Activated CD8-positive, alpha-beta T cell treated with anti-CD3 and anti-CD28 coated beads, Interleukin-2, amount 10 ng/mL, durations not matched to agents 7 days and 5 days (primary cell): ENCODE measurements around the gene TNP1. TPM values are rescaled to one million over a fixed set of nuclear protein-coding genes. Genes with fewer than 3 reads are reported as not detected.
A peak's percentile ranks its signal among the peaks of the same experiment; 100 is the strongest.

ENCODE experiments used
- ATAC-seq: fragments of 150-1000 bp; cut with Tn5 transposase; one replicate; pipeline ENCODE4 v1.10.0; 2021; ENCODE audit warnings: moderate library complexity
- CTCF ChIA-PET: fragments of 350-600 bp; sonication (Branson Sonifier 250); formaldehyde crosslinking; loops from one replicate; lab custom pipeline; 2021; ENCODE audit warnings: antibody characterized with exemption; lab: Charles Lee
- POLR2A ChIA-PET: fragments of 350-600 bp; sonication (Branson Sonifier 250); formaldehyde crosslinking; loops from one replicate; lab custom pipeline; 2021; ENCODE audit warnings: antibody characterized with exemption; lab: Charles Lee
- DNase-seq: peaks from one replicate; pipeline ENCODE4 v3.0.0-alpha.2; 2020
- H3K27ac Mint-ChIP-seq: one replicate; pipeline ENCODE4 v1.8.0; 2021; ENCODE audit warnings: mild to moderate bottlenecking, mixed read lengths
- H3K27me3 Mint-ChIP-seq: one replicate; pipeline ENCODE4 v1.8.0; 2021; ENCODE audit warnings: low read depth, mixed read lengths
- H3K36me3 Mint-ChIP-seq: one replicate; pipeline ENCODE4 v1.8.0; 2021; ENCODE audit warnings: low read depth, mixed read lengths
- H3K4me1 Mint-ChIP-seq: one replicate; pipeline ENCODE4 v1.8.0; 2021; ENCODE audit warnings: low read depth, mixed read lengths
- H3K4me3 Mint-ChIP-seq: one replicate; pipeline ENCODE4 v1.8.0; 2021; ENCODE audit warnings: mild to moderate bottlenecking, mixed read lengths
- H3K9me3 Mint-ChIP-seq: one replicate; pipeline ENCODE4 v1.8.0; 2022; ENCODE audit warnings: mixed read lengths; ENCODE audit not compliant: insufficient read depth
- total RNA-seq, 2 experiments: library from RNA; stranded (reverse); gene quantifications; one replicate each; pipeline ENCODE4 v1.2.3, GENCODE V29; 2021

Gene TNP1
- total RNA-seq, 2 experiments from 2014 or later: not detected

DNA sequence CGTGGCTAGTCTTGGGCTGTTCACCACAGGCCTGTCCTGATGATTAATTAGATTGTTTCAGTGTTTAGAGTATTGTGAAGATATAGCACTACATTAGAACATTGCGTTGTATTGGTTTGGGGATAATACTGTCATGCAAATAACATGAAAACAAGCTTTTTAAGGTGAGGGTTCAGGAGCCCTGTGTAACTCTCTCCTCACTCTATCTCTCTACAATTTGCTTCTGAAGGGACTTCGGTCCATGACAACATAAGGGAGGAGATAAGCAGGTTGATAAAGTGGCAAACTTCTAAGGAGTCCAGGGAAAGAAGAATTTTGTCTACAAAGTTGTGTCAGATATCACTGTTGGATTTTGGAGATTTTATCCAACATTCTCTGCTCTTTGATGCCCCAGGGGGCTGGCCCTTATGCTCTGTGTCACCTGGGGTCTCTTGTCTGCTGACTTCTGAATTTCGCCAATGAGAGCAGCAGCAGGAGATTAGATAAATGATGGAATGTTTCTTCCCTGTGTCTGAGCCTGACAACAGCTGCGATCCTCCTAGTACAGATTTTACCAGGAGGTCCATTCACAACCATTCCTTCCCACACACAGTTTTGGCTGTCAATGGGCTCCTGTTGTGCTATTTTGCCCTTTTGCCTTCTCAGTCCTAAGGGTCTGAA, 3.3 kb downstream of the TNP1 start:
- ChIA-PET POLR2A (no interaction called here), CTCF (interaction anchor here (2.1 kb wide), 1 partner anchor 10 kb away, joined by 6 read pairs; no protein-coding TSS in a partner anchor)
- Mint-ChIP-seq H3K4me3 (no peak overlapping the region), H3K36me3 (no peaks in the 10 kb centered on the region), H3K4me1 (peaks cover 36% of the 10 kb centered on the region), H3K27ac (peak overlapping the region; percentile 85), H3K27me3 (peaks cover 7% of the 10 kb centered on the region), H3K9me3 (no peaks in the 10 kb centered on the region)
- DNase-seq: no peak
- no peak for ATAC-seq

DNA sequence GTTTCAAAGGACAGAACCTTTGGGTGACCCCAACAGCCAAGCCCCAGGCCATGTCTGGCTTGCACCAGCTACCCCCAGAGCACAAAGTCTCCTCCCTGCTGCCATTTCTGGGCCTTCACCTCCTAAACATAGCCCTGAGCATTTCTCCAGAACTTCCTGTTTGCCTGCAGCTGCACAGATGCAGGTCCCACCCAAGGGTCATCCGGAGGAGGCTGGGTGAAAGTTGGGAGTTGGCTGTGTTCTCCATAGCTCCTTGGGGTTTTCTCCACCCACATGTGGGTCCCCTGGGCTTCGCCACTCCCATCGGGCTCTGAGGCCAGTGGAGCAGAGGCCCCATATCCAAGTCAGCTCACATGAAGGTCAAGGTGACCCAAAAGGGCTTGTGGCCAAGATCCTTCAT, 4.3 kb downstream of the TNP1 start:
- CTCF ChIA-PET: no interaction called here
- POLR2A ChIA-PET: interaction anchor here (0.6 kb wide), 1 partner anchor 430 kb away, joined by 3 read pairs; no protein-coding TSS in a partner anchor

DNA sequence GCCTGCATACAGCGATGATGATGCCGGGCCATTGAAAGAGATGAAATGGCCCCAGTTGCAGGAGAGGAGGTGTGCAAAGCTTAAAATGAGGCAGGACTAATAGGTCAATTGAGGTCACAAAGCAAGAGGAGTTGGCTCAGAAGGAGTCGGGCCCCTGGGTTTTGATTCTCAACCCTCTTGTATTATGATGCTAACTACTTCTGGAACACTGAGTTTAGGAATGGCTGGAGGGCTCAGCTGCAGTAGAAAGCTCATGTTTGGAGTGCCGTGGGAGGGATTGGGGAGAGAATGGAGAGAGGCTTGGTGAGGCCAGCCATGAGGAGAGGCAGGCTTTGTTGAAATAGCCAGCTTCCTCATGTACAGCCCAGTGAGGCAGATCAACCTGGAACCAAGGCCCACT, 4.8 kb downstream of the TNP1 start:
- H3K27me3 Mint-ChIP-seq: peaks cover 2% of the 10 kb centered on the region
- ATAC-seq (no peak), DNase-seq (no peak)
- peaks cover 43% of the 10 kb centered on the region for H3K4me1 Mint-ChIP-seq
- no peaks in the 10 kb centered on the region for H3K36me3 Mint-ChIP-seq
- POLR2A ChIA-PET: interaction anchor here (0.6 kb wide), 1 partner anchor 429 kb away, joined by 3 read pairs; no protein-coding TSS in a partner anchor
- H3K4me3 Mint-ChIP-seq: no peak overlapping the region
- CTCF ChIA-PET: no interaction called here
- no peak overlapping the region for H3K27ac Mint-ChIP-seq
- H3K9me3 Mint-ChIP-seq: no peaks in the 10 kb centered on the region

More for the DNA sequence above, 4.3 kb downstream of the TNP1 start:
- Mint-ChIP-seq H3K4me1 (peaks cover 40% of the 10 kb centered on the region), H3K27ac (no peak overlapping the region), H3K27me3 (peaks cover 2% of the 10 kb centered on the region), H3K4me3 (no peak overlapping the region), H3K36me3 (no peaks in the 10 kb centered on the region), H3K9me3 (no peaks in the 10 kb centered on the region)
- DNase-seq (no peak), ATAC-seq (no peak)

DNA sequence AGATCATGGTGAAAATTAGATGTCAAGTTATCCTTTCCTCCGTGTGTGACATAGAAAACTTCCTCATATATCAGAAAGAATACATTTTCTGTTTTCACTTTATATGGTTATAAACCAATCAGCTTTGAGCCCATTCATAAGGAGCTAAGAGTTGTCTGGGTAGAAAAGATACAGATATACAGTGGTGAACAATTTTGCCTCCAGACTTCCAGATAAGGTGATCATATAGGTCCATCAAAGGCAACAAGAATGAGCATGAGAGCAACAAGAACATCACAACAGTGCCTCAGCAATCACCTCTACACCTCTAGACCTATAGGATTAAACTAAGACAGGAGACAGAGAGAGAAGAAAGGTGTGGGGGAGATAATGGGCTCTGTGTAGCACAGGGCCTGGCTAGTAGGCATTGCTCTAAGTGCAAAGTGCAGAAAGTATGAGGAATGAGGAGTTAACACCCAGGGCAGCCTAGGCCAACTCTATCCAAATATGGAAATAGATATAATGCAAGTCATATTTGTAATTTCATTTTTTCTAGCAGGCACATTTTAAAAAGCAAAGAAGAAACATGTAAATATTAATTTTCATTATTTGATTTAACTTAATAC, 8.3 kb downstream of the TNP1 start:
- ChIA-PET POLR2A (no interaction called here), CTCF (no interaction called here)
- Mint-ChIP-seq H3K4me3 (no peak overlapping the region), H3K27me3 (peaks cover 12% of the 10 kb centered on the region), H3K27ac (no peak overlapping the region), H3K36me3 (no peaks in the 10 kb centered on the region), H3K4me1 (peaks cover 14% of the 10 kb centered on the region), H3K9me3 (no peaks in the 10 kb centered on the region)
- no peak for DNase-seq
- no peak for ATAC-seq

DNA sequence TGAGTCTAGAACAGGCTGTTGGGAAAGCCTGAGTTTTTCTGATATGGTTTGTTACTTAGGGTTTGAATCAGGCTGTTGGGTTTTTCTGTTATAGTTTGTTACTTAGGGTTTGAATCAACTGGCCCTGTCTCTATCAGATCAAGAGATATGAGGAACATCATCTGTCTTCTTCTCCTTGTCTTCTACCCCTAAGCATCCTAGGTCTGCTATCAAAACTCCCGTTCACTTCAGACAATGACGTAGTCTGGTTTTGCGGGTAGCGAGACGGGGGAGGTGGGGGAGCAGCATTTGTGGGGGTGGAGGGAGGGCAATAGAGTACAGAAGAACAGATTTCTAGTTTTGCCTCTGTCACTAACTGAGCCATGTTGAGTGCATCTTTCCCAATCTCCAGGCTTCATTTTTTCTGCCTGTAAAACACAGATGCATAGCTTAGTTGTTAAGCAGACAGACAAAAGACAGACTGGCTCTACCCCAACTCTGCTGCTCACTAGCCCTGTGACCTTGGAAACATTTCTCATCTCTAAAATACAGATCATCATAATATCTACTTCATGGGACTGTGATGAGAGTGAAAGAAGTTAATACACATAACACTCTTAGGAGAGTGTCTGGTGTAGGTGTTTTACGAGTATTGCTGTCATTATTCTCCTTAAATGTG, 9.1 kb downstream of the TNP1 start:
- peak; percentile 34 for DNase-seq
- POLR2A ChIA-PET: no interaction called here
- ATAC-seq: peak; percentile 46
- CTCF ChIA-PET: no interaction called here
- H3K27me3 Mint-ChIP-seq: peaks cover 13% of the 10 kb centered on the region
- no peaks in the 10 kb centered on the region for H3K36me3 Mint-ChIP-seq
- H3K27ac Mint-ChIP-seq: peak overlapping the region; percentile 63
- peaks cover 14% of the 10 kb centered on the region for H3K4me1 Mint-ChIP-seq
- no peak overlapping the region for H3K4me3 Mint-ChIP-seq
- H3K9me3 Mint-ChIP-seq: no peaks in the 10 kb centered on the region

DNA sequence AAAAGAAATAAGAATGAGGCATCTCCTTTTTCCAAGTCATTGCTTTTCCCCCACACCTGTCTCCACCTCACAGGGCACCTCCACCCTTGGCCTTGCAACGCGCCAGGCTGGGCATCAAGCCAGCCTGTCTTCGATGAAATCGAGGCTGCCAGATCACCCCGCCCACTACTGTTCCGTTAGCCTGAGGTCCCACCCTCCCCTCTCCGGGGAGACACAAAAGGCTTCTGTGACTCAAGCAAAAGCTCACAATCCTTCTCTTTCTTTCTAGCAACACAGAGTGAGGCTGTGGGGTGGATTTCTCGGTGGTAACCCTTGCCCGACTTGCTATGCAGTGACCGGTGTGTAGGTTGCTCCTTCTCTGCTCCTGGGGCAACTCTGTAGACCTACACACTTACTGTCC, 9.9 kb downstream of the TNP1 start:
- POLR2A ChIA-PET: no interaction called here
- H3K4me3 Mint-ChIP-seq: no peak overlapping the region
- ATAC-seq: peak; percentile 41
- no peaks in the 10 kb centered on the region for H3K36me3 Mint-ChIP-seq
- DNase-seq: peak; percentile 26
- no peaks in the 10 kb centered on the region for H3K9me3 Mint-ChIP-seq
- H3K4me1 Mint-ChIP-seq: peaks cover 14% of the 10 kb centered on the region
- H3K27ac Mint-ChIP-seq: peak overlapping the region; percentile 63
- H3K27me3 Mint-ChIP-seq: peaks cover 13% of the 10 kb centered on the region
- CTCF ChIA-PET: no interaction called here

DNA sequence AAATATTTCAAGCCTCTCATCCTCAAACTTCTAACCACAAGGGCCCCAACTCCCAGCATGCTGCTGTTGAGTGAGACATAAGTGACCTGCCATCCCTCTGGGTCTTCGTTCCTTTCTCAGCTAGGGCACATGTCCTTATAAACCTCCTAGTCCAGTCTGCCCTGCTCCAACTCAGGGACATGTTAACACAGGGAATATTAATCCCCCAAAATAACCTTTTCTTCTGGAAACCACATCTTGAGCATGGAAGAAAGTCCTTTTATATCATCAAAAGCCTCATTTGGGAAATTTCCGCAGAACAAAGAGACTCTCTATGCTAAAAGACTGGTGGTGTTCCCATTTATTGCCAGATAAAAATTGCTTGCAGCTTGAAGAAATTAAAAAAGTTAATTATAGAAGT, 14.4 kb downstream of the TNP1 start:
- no peak overlapping the region for H3K27ac Mint-ChIP-seq
- ChIA-PET POLR2A (no interaction called here), CTCF (no interaction called here)
- no peaks in the 10 kb centered on the region for H3K36me3 Mint-ChIP-seq
- DNase-seq (no peak), ATAC-seq (no peak)
- no peaks in the 10 kb centered on the region for H3K9me3 Mint-ChIP-seq
- H3K4me1 Mint-ChIP-seq: peaks cover 8% of the 10 kb centered on the region
- H3K27me3 Mint-ChIP-seq: peaks cover 13% of the 10 kb centered on the region
- H3K4me3 Mint-ChIP-seq: no peak overlapping the region

DNA sequence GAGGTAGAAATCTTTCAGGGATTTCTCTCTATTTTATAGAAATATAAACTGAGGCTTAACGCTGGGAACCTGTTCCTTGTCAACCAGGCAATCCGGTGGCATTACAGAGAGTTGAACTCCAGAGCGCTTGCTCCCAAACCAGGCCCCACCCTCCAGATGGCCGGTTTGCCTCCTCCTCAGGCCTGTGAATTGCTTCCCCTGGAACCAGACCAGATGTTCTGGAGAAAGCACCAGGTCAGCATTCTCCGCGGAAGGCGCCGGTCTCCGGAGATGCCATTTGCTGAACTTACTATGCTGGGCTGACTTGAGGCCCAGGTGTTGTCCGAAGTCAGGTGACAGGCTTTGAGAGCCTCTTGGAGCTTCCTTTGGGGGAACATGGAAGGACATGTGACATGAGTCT, 17.2 kb downstream of the TNP1 start:
- Mint-ChIP-seq H3K36me3 (no peaks in the 10 kb centered on the region), H3K9me3 (no peaks in the 10 kb centered on the region), H3K27me3 (peaks cover 23% of the 10 kb centered on the region), H3K4me3 (no peak overlapping the region), H3K4me1 (peaks cover 2% of the 10 kb centered on the region), H3K27ac (no peak overlapping the region)
- ChIA-PET POLR2A (no interaction called here), CTCF (no interaction called here)
- DNase-seq (no peak), ATAC-seq (no peak)

DNA sequence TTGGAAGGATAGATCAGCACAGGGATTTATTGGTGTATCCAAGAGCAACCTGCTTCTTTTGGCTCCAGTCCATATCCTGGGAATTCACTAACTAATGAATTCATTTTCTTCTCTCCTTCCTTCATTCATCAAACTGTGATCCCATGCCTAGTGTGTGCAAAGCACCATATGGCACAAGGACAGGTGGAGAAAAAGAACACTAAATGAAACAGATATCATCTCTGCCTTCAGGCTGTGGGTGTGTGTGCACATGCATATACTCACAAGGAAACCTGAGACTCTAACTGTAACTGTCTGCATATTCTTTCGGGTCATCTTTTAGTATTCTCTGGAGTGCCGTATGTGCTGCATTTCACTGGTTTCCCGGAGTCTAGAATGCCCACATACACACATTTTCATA, 20.2 kb downstream of the TNP1 start:
- H3K27me3 Mint-ChIP-seq: peaks cover 32% of the 10 kb centered on the region
- H3K4me1 Mint-ChIP-seq: peaks cover 6% of the 10 kb centered on the region
- no peak overlapping the region for H3K27ac Mint-ChIP-seq
- DNase-seq (no peak), ATAC-seq (no peak)
- H3K36me3 Mint-ChIP-seq: no peaks in the 10 kb centered on the region
- no peak overlapping the region for H3K4me3 Mint-ChIP-seq
- ChIA-PET POLR2A (no interaction called here), CTCF (no interaction called here)
- no peaks in the 10 kb centered on the region for H3K9me3 Mint-ChIP-seq

DNA sequence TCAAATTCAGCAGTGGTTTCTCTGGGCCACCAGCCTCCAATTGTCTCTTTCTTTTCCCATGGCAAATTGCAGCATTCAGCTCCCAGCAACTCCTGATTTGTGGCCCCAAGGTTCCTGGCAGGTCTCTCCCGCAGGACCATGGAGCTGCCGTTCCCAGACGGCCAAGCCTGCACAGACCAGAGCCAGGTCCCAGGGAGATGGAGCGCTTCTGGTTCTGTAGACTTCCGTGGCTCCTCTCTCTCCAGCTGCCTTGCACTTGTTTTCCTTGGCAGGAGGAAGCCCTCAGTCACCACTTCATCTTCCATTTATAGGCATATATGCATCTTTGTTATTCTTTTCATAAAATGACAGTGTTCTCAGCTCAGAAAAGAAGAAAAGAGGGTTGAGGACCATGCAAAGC, 21.7 kb downstream of the TNP1 start:
- no peak for ATAC-seq
- peaks cover 36% of the 10 kb centered on the region for H3K27me3 Mint-ChIP-seq
- ChIA-PET CTCF (no interaction called here), POLR2A (no interaction called here)
- peaks cover 6% of the 10 kb centered on the region for H3K4me1 Mint-ChIP-seq
- no peak overlapping the region for H3K4me3 Mint-ChIP-seq
- DNase-seq: no peak
- H3K9me3 Mint-ChIP-seq: no peaks in the 10 kb centered on the region
- H3K36me3 Mint-ChIP-seq: no peaks in the 10 kb centered on the region
- no peak overlapping the region for H3K27ac Mint-ChIP-seq

DNA sequence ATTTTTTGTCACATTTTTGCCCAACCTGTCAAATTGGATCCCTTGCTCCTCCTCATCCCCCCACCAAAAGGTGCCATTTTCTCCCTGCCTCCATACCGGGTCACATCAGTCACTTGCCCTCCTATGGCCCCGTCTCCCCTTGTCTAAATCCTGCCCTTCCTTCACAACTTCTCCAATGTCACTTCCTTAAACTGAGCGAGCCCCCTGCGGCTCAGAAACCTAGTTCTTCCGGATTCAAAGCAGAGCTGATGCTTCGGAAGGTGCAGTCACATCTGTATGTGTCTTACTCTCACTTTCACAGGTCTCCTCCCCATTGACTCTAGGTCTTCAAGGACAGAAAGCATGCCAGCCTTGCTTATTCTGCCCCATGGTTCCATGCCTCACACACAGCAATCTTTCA, 22.1 kb downstream of the TNP1 start:
- no peak for DNase-seq
- Mint-ChIP-seq H3K4me1 (peaks cover 6% of the 10 kb centered on the region), H3K4me3 (no peak overlapping the region), H3K36me3 (no peaks in the 10 kb centered on the region), H3K27ac (no peak overlapping the region), H3K9me3 (no peaks in the 10 kb centered on the region), H3K27me3 (peaks cover 36% of the 10 kb centered on the region)
- CTCF ChIA-PET: no interaction called here
- POLR2A ChIA-PET: no interaction called here
- no peak for ATAC-seq

DNA sequence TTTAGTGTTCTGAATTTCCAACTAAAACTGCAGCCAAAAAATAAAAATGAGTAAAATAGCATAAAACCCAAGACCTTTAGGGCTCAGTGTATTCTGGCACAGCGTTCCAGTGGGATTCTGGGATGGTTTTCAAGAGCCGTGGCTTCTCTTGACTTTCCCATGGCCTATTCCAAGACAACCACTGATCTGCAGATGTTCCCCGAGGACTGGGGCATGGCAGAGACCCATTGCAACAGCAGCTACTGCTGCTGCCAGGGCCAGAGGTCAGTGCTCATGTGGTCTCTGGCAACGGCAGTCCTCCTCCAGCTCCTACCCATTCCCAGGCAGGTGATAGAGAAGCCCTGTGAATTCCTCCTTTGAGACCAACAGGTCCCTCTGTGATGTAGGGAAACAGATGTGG, 26.8 kb downstream of the TNP1 start:
- ChIA-PET CTCF (no interaction called here), POLR2A (no interaction called here)
- DNase-seq: no peak
- no peak overlapping the region for H3K27ac Mint-ChIP-seq
- H3K9me3 Mint-ChIP-seq: no peaks in the 10 kb centered on the region
- no peaks in the 10 kb centered on the region for H3K36me3 Mint-ChIP-seq
- H3K27me3 Mint-ChIP-seq: peaks cover 38% of the 10 kb centered on the region
- H3K4me3 Mint-ChIP-seq: no peak overlapping the region
- ATAC-seq: no peak
- peaks cover 6% of the 10 kb centered on the region for H3K4me1 Mint-ChIP-seq
